ENCODE data around the gene CCDC78.
A peak's percentile ranks its signal among the peaks of the same experiment; 100 is the strongest.

CCDC78 gene

DNA sequence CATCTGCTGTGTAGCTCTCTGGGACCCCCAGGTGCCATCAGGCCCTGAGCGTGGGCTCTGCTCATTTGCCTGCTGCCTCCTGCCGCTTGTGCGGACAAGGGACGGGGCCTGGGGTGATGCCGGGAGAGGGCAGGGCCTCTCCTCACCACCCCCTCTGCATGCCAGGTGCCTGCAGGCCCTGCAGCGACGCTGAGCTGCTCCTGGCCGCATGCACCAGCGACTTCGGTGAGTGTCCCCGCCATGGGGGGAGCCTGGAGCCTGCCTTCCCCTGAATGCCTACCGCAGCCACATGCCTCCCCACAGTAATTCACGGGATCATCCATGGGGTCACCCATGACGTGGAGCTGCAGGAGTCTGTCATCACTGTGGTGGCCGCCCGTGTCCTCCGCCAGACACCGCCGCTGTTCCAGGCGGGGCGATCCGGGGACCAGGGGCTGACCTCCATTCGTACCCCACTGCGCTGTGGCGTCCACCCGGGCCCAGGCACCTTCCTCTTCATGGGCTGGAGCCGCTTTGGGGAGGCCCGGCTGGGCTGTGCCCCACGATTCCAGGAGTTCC is 9.4 kb downstream of the CCDC78 start:
- H3K4me3 Mint-ChIP-seq = peak overlapping the region; percentile 78 to 80 (median 78)
- no peak overlapping the region for H3K27ac Mint-ChIP-seq
- TF ChIP-seq, protein P1, sequence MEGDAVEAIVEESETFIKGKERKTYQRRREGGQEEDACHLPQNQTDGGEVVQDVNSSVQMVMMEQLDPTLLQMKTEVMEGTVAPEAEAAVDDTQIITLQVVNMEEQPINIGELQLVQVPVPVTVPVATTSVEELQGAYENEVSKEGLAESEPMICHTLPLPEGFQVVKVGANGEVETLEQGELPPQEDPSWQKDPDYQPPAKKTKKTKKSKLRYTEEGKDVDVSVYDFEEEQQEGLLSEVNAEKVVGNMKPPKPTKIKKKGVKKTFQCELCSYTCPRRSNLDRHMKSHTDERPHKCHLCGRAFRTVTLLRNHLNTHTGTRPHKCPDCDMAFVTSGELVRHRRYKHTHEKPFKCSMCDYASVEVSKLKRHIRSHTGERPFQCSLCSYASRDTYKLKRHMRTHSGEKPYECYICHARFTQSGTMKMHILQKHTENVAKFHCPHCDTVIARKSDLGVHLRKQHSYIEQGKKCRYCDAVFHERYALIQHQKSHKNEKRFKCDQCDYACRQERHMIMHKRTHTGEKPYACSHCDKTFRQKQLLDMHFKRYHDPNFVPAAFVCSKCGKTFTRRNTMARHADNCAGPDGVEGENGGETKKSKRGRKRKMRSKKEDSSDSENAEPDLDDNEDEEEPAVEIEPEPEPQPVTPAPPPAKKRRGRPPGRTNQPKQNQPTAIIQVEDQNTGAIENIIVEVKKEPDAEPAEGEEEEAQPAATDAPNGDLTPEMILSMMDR (IDR thresholded peaks at IDR 0.05; ENCODE audit: unreplicated experiment in 3 of 3) = no peak
- peaks cover 15% of the 10 kb centered on the region for H3K4me1 Mint-ChIP-seq
- H3K27me3 Mint-ChIP-seq (ENCODE audit: low read depth) = peaks cover 21% of the 10 kb centered on the region
- H3K9me3 Mint-ChIP-seq = no peaks in the 10 kb centered on the region
- H3K36me3 Mint-ChIP-seq (ENCODE audit: low read depth) = no peaks in the 10 kb centered on the region

DNA sequence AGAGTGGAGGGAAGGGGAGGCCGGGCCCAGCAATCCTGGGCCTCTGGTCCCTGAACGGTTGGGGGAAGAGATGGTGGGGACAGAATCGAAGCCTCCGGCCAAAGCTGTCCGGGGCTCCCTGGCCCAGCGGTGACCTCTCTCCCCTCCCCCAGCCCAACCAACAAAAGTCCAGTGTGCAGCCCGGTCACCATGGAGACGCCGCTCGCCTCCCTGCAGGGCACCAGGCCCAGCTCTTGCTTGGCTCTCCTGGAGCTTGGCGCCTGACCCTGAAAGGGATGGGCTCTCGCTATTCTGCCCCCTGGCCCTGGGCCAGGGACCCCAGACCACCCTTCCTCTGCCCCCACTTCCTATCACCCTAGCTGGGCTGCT is 10.1 kb downstream of the CCDC78 start:
- Mint-ChIP-seq H3K27me3 (ENCODE audit: low read depth) (peaks cover 23% of the 10 kb centered on the region), H3K36me3 (ENCODE audit: low read depth) (no peaks in the 10 kb centered on the region), H3K4me3 (peak overlapping the region; percentile 78 to 80 (median 78)), H3K27ac (peak overlapping the region in 1 of 3 experiments; percentile 63), H3K9me3 (no peaks in the 10 kb centered on the region), H3K4me1 (peaks cover 15% of the 10 kb centered on the region)
- TF ChIP-seq, protein P1 (IDR thresholded peaks at IDR 0.05; ENCODE audit: unreplicated experiment in 3 of 3) = no peak

DNA sequence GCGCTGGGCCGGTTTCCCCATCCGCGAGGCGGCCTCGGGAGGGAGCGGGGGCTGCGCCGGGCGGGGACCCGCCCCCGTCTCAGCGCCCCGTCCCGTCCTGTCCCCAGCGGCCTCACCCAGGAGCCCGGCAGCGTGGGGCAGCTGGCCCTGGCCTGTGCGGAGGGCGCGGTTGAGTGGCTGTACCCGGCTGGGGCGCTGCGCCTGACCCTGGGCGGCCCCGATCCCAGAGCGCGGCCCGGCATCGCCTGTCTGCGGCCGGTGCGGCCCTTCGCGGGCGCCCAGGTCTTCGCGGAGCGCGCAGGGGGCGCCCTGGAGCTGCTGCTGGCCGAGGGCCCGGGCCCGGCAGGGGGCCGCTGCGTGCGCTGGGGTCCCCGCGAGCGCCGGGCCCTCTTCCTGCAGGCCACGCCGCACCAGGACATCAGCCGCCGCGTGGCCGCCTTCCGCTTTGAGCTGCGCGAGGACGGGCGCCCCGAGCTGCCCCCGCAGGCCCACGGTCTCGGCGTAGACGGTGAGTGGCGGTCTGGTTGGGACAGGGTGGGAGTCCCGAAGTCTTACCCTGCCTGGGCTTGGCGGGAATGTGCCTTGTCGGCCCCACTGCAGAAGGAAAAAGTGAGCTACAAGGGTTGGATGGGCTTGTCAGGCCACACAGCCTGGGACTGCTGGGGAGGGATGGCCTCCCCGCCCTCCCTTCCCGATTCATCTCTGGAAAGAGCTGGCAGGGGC is 10.6 kb downstream of the CCDC78 start:
- H3K27me3 Mint-ChIP-seq (ENCODE audit: low read depth) = peaks cover 26% of the 10 kb centered on the region
- no peaks in the 10 kb centered on the region for H3K36me3 Mint-ChIP-seq (ENCODE audit: low read depth)
- no peak overlapping the region for H3K27ac Mint-ChIP-seq
- TF ChIP-seq, protein P1 (IDR thresholded peaks at IDR 0.05; ENCODE audit: unreplicated experiment in 3 of 3) = peak in 1 of 3 experiments; percentile 17
- peaks cover 15% of the 10 kb centered on the region for H3K4me1 Mint-ChIP-seq
- H3K9me3 Mint-ChIP-seq = no peaks in the 10 kb centered on the region
- peak overlapping the region; percentile 78 to 80 (median 78) for H3K4me3 Mint-ChIP-seq

DNA sequence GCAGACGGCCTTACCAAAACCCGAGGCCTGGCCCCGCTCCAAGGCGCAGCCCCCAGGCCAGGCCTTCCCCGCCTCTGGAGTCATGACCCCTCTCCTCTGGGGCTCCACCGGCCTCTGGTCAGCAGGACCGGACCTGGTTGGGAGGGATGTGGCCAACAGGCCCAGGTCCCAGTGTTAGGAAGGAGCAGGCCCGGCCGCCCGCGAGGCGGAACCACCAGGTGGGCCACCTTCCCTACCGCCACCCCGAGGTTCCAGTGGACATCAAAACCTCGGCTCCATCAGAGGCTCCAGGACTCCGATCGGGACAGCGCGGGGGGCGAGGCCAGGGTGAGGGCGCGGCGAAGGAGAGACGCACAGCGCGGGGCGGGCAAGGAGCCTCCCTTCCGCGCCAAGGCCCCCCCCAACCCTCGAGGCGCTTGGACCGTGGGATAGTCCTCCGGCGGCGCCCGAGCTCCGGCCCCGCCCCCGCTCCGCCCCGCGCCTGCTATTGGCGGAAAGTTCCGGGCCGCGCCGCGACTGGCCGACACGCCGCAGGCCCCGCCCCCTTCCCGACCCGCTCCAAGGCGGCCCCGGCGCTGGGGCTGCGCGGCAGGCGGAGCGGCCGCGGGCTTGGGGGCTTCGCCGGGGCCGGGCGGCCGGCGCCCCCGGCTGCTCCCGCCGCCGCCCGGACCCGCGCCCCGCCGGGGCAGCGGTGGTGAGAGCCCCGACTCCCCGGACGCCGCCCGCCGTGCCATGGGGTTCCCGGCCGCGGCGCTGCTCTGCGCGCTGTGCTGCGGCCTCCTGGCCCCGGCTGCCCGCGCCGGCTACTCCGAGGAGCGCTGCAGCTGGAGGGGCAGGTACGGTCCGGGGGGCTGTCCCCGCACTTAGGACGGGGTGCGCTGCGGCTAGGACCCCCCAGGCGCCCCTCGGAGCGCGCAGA is 11.4 kb downstream of the CCDC78 start, which contains the start of gene METRN:
Gene METRN, plus strand, starts transcription at position 561 of the 919 bp plus-strand sequence. Its CDS starts 172 bp downstream, at position 733.
- TF ChIP-seq, protein P1 (IDR thresholded peaks at IDR 0.05; ENCODE audit: unreplicated experiment in 3 of 3) = no peak
- no peaks in the 10 kb centered on the region for H3K36me3 Mint-ChIP-seq (ENCODE audit: low read depth)
- no peaks in the 10 kb centered on the region for H3K9me3 Mint-ChIP-seq
- peaks cover 10% of the 10 kb centered on the region for H3K4me1 Mint-ChIP-seq
- peaks cover 31% of the 10 kb centered on the region for H3K27me3 Mint-ChIP-seq (ENCODE audit: low read depth)
- H3K27ac Mint-ChIP-seq = no peak within 1 kb of the TSS
- peak within 1 kb of the TSS; percentile 78 to 80 (median 78) for H3K4me3 Mint-ChIP-seq

DNA sequence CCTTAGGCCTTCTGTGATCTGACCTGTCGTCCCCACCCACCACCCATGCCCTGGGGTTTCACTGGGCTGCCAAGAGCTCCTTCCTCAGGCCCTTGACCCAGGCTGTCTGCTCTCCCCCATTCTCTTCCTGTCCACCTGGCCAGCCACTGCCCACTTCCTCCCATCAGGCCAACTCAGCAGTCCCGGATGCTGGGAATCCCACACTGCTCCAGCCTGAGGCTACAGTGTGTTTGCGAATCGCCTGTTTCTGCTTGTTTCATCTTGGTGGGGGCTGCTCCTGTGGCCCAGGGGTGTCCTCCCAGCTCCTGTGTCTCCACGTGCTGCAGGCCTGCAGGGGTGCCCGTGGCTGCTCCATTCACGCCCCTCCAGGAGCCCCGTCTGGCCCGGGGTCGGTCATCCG is 12.2 kb downstream of the CCDC78 start:
- Mint-ChIP-seq H3K4me3 (peak overlapping the region; percentile 25 to 52 (median 51)), H3K27me3 (ENCODE audit: low read depth) (peaks cover 39% of the 10 kb centered on the region), H3K9me3 (no peaks in the 10 kb centered on the region), H3K36me3 (ENCODE audit: low read depth) (no peaks in the 10 kb centered on the region), H3K27ac (no peak overlapping the region), H3K4me1 (peaks cover 7% of the 10 kb centered on the region)
- TF ChIP-seq, protein P1 (IDR thresholded peaks at IDR 0.05; ENCODE audit: unreplicated experiment in 3 of 3) = no peak
